GM12878 (cell line): Measurements from ENCODE around the gene GALNT9. TPM values are rescaled to one million over a fixed set of nuclear protein-coding genes. Genes with fewer than 3 reads are reported as not detected.

Experiments used
- ATAC-seq: fragments of 200-7000 bp; cut with Tn5 transposase; 3 replicates; pipeline ENCODE4 v1.9.1; 2020; ENCODE audit warnings: mild to moderate bottlenecking, moderate library complexity
- BruUV-seq: library from RNA; stranded (reverse); fragments of 400-500 nt; replicated peaks from 2 replicates; lab custom pipeline; 2021; lab: Mats Ljungman, UMichigan
- CTCF ChIA-PET: fragments of 300-600 bp; sonication (Branson Sonifier 250); formaldehyde crosslinking; extraction: SDS; loops from one replicate; lab custom pipeline; 2021; ENCODE audit warnings: inconsistent platforms; lab: Yijun Ruan, JAX
- POLR2A ChIA-PET: fragments of 350-600 bp; formaldehyde crosslinking; extraction: SDS; loops from one replicate; lab custom pipeline; 2021; ENCODE audit warnings: inconsistent platforms; lab: Charles Lee
- RAD21 ChIA-PET: fragments of 300-600 bp; sonication (Branson Sonifier 250); formaldehyde crosslinking; loops from one replicate; lab custom pipeline; 2023; ENCODE audit warnings: antibody characterized with exemption; ENCODE audit not compliant: unreplicated experiment; lab: Charles Lee
- SMC1A ChIA-PET: fragments of 300-600 bp; sonication (Branson Sonifier 250); formaldehyde crosslinking; loops from one replicate; lab custom pipeline; 2023; ENCODE audit not compliant: unreplicated experiment, uncharacterized antibody; lab: Charles Lee
- DNase-seq: peaks from one replicate; pipeline ENCODE4 v3.0.0-alpha.2; 2011; ENCODE audit warnings: low read depth, low spot score
- FAIRE-seq: peaks from 3 replicates; lab custom pipeline; 2011; peaks lifted over from hg19 to GRCh38; lab: Jason Lieb, UNC
- H2AFZ ChIP-seq: 2 replicates; pipeline ENCODE4 v1.6.0; 2011; ENCODE audit warnings: low read depth, low read length, control low read depth; ENCODE audit not compliant: control insufficient read depth
- H3K27ac ChIP-seq: 2 replicates; pipeline ENCODE4 v1.5.1; 2011; ENCODE audit warnings: control low read depth; ENCODE audit not compliant: control insufficient read depth, insufficient read depth
- H3K27me3 ChIP-seq, 2 experiments: replicated peaks in 1 of 2; 2 replicates each; pipeline versions ENCODE4 v1.6.0 to v1.6.1; 2011; ENCODE audit warnings: low read length in 1 of 2; ENCODE audit not compliant: control insufficient read depth in 2 of 2, insufficient read depth in 2 of 2
- H3K36me3 ChIP-seq, 2 experiments: 2 replicates each; pipeline ENCODE4 v1.5.1; 2011; ENCODE audit warnings: low read length in 1 of 2; ENCODE audit not compliant: control insufficient read depth in 2 of 2, insufficient read depth in 2 of 2
- H3K4me1 ChIP-seq: 2 replicates; pipeline ENCODE4 v1.6.1; 2011; ENCODE audit warnings: mild to moderate bottlenecking, low read length, moderate library complexity, mixed read lengths; ENCODE audit not compliant: control insufficient read depth, insufficient read depth
- H3K4me2 ChIP-seq: 2 replicates; pipeline ENCODE4 v1.6.0; 2011; ENCODE audit warnings: control low read depth; ENCODE audit not compliant: control insufficient read depth, insufficient read depth
- H3K4me3 ChIP-seq: fragments of 200-600 bp; sonication (generic); 2 replicates; pipeline ENCODE4 v1.5.1; 2016
- H3K79me2 ChIP-seq: 2 replicates; pipeline ENCODE4 v1.6.0; 2011; ENCODE audit warnings: low read length; ENCODE audit not compliant: control insufficient read depth, insufficient read depth
- H3K9ac ChIP-seq: 2 replicates; pipeline ENCODE4 v1.8.0; 2011; ENCODE audit warnings: low read length, control low read depth, mixed read lengths; ENCODE audit not compliant: control insufficient read depth, insufficient read depth
- H3K9me3 ChIP-seq: replicated peaks from 3 replicates; pipeline ENCODE4 v1.5.1; 2011; ENCODE audit warnings: mild to moderate bottlenecking, low read length; ENCODE audit not compliant: control insufficient read depth, insufficient read depth
- H4K20me1 ChIP-seq: 2 replicates; pipeline ENCODE4 v1.6.0; 2011; ENCODE audit not compliant: control insufficient read depth, insufficient read depth
- ASH2L ChIP-seq: fragments of 300-600, 200-600 bp; sonication (generic); IDR thresholded peaks from 2 replicates; pipeline ENCODE4 v1.6.1; 2017; ENCODE audit warnings: low read depth, mild to moderate bottlenecking, borderline replicate concordance
- ATF2 ChIP-seq: IDR thresholded peaks from 2 replicates; pipeline ENCODE4 v1.6.1; 2012; ENCODE audit warnings: low read length, inconsistent platforms
- BCLAF1 ChIP-seq: fragments of 450-650 bp; IDR thresholded peaks from 2 replicates; pipeline ENCODE4 v1.6.1; 2017; ENCODE audit warnings: antibody characterized with exemption, mild to moderate bottlenecking, moderate library complexity
- CREM ChIP-seq: IDR thresholded peaks from 2 replicates; pipeline ENCODE4 v1.6.1; 2014; ENCODE audit warnings: antibody characterized with exemption, low read depth
- FOS ChIP-seq: IDR thresholded peaks from 3 replicates; pipeline ENCODE4 v1.6.1; 2011; ENCODE audit warnings: borderline replicate concordance; ENCODE audit not compliant: insufficient read length; ENCODE audit errors: extremely low read depth
- IKZF2 ChIP-seq, 2 experiments: fragments of 450-650 bp; IDR thresholded peaks; 2 replicates each; pipeline ENCODE4 v1.6.1; 2017; ENCODE audit warnings: mild to moderate bottlenecking in 2 of 2, moderate library complexity in 2 of 2
- MEF2B ChIP-seq: fragments of 450-650 bp; IDR thresholded peaks from 2 replicates; pipeline ENCODE4 v1.6.1; 2018; ENCODE audit warnings: mild to moderate bottlenecking, moderate library complexity; ENCODE audit not compliant: partially characterized antibody, poor library complexity, severe bottlenecking
- MXI1 ChIP-seq: fragments of 150-350 bp; IDR thresholded peaks from 2 replicates; pipeline ENCODE4 v1.6.1; 2011; ENCODE audit warnings: low read depth, mild to moderate bottlenecking, inconsistent platforms, low read length, improper control_type of control experiment
- RUNX3 ChIP-seq: IDR thresholded peaks from 2 replicates; pipeline ENCODE4 v1.6.1; 2012; ENCODE audit warnings: low read length, inconsistent platforms
- SP1 ChIP-seq: IDR thresholded peaks from one replicate; pipeline ENCODE4 v1.6.1; 2011; ENCODE audit warnings: low read depth, low read length
- SPI1 ChIP-seq: IDR thresholded peaks from 2 replicates; pipeline ENCODE4 v1.6.1; 2011; ENCODE audit warnings: low read depth, mild to moderate bottlenecking, low read length, moderate library complexity, borderline replicate concordance; ENCODE audit not compliant: insufficient read depth
- STAT1 ChIP-seq: fragments of 450-650 bp; conservative IDR thresholded peaks from 2 replicates; pipeline ENCODE4 v1.6.1; 2014; ENCODE audit warnings: antibody characterized with exemption, mild to moderate bottlenecking
- STAT3 ChIP-seq: IDR thresholded peaks from 2 replicates; pipeline ENCODE4 v1.6.1; 2011; ENCODE audit warnings: low read depth, low read length, improper control_type of control experiment
- TCF7 ChIP-seq: IDR thresholded peaks from 2 replicates; pipeline ENCODE4 v1.6.1; 2014; ENCODE audit warnings: antibody characterized with exemption, borderline replicate concordance
- WRNIP1 ChIP-seq: IDR thresholded peaks from 2 replicates; pipeline ENCODE4 v1.6.1; 2011; ENCODE audit warnings: low read depth, low read length, improper control_type of control experiment, borderline replicate concordance
- ZBTB33 ChIP-seq: fragments of 450-650 bp; IDR thresholded peaks from 2 replicates; pipeline ENCODE4 v1.6.1; 2017; ENCODE audit warnings: mild to moderate bottlenecking
- ZNF24 ChIP-seq: fragments of 450-650 bp; IDR thresholded peaks from 2 replicates; pipeline ENCODE4 v1.6.1; 2017; ENCODE audit warnings: antibody characterized with exemption, mild to moderate bottlenecking
- ZNF274 ChIP-seq: IDR thresholded peaks from one replicate; pipeline ENCODE4 v1.8.0; 2011; ENCODE audit not compliant: insufficient read length, insufficient read depth
- ZNF384 ChIP-seq: IDR thresholded peaks from 2 replicates; pipeline ENCODE4 v1.6.1; 2012; ENCODE audit warnings: low read depth, mild to moderate bottlenecking, low read length, improper control_type of control experiment, borderline replicate concordance
- WGBS: methylation state at CpG from one replicate; pipeline ENCODE4 v1.1.6; 2016; ENCODE audit warnings: low lambda C conversion rate; ENCODE audit not compliant: insufficient replicate concordance, insufficient coverage; ENCODE audit errors: missing lambda C conversion rate; 5-methylcytosine and 5-hydroxymethylcytosine counted together
- in situ Hi-C: fragments of 300-500 bp; cut with MboI; formaldehyde crosslinking; loops from 9 replicates; pipeline ENCODE4 v1.14.3; 2018; ENCODE audit warnings: mixed read lengths
- intact Hi-C: fragments of 100-400 bp; cut with micrococcal nuclease; formaldehyde crosslinking; loops from one replicate; pipeline ENCODE4 v1.14.2; 2022; ENCODE audit not compliant: unreplicated experiment
- polyA plus RNA-seq, 11 experiments: library from polyadenylated mRNA; depleted of rRNA in 4 of 11; unstranded in 6 of 11; stranded (reverse) in 5 of 11; fragments of >200 nt; fragmentation: Nextera tagmentation in 4 of 11; fragmentation: Illumina TruSeq in 1 of 11; extraction: Ambion mirVana in 4 of 11; extraction: Trizol in 1 of 11; gene quantifications; 1 replicate in 1 of 11; 2 replicates in 10 of 11; pipeline versions ENCODE4 v1.2.1 to v1.2.3, GENCODE V29; 2011 to 2016; ENCODE audit warnings: inconsistent platforms in 2 of 11, missing spikeins in 2 of 11, low read depth in 1 of 11
- total RNA-seq, 4 experiments: library from RNA; depleted of rRNA in 3 of 4; stranded (reverse); fragments of >200 nt in 3 of 4; fragmentation: Illumina TruSeq in 1 of 4; extraction: Trizol in 1 of 4; gene quantifications; 2 replicates each; pipeline versions ENCODE4 v1.2.1 to v1.2.3, GENCODE V29; 2013 to 2021

GALNT9 gene
- total and polyA plus RNA-seq, 10 of the 15 experiments (the other 5 are each of a cell fraction or from before 2014, with no cell fraction given), result 0.04 TPM; not detected in 9

- DNase-seq, result no peak
- no peaks in the 10 kb centered on the region for H3K79me2 ChIP-seq
- no peak for TF ChIP-seq SP1
- no peak for TF ChIP-seq IKZF2 (IDR thresholded peaks at IDR 0.05)
- TF ChIP-seq MEF2B, result no peak
- TF ChIP-seq ZNF384, result no peak
- TF ChIP-seq SPI1, result no peak
- TF ChIP-seq ATF2, result no peak
- TF ChIP-seq ZNF274, result no peak
- no peak for TF ChIP-seq ZBTB33
- no peak for TF ChIP-seq STAT3
- TF ChIP-seq ZNF24, result no peak
- no peak for TF ChIP-seq STAT1
- no peak for TF ChIP-seq FOS
- TF ChIP-seq MXI1, result no peak
- no peak for TF ChIP-seq CREM
- TF ChIP-seq ASH2L, result no peak
- no peak for TF ChIP-seq TCF7
- no peak for TF ChIP-seq WRNIP1
- no peak for TF ChIP-seq BCLAF1
- no peak for TF ChIP-seq RUNX3
These were observed 156.0 kb downstream of the GALNT9 start for GRCh38 chr12:132173135-132174014.

More at GRCh38 chr12:132173135-132174014, 156.0 kb downstream of the GALNT9 start:
- H3K27ac ChIP-seq, result no peak overlapping the region
- CTCF ChIA-PET, result no interaction called here
- no TSS peak for BruUV-seq
- no peak overlapping the region; the same call in 1 of the 2 replicates for H3K4me2 ChIP-seq
- in situ Hi-C loops, result no loop called here
- RAD21 ChIA-PET, result no interaction called here
- peaks cover 7% of the 10 kb centered on the region for H3K4me1 ChIP-seq
- no peaks in the 10 kb centered on the region for H3K36me3 ChIP-seq
- H2AFZ ChIP-seq, result no peak overlapping the region
- POLR2A ChIA-PET, result no interaction called here
- no peaks in the 10 kb centered on the region for H4K20me1 ChIP-seq
- no peak overlapping the region for H3K4me3 ChIP-seq
- no peaks in the 10 kb centered on the region for H3K9me3 ChIP-seq
- FAIRE-seq, result no peak
- 3% methylated on average over 33 of the region's 35 CpGs for WGBS
- no peaks in the 10 kb centered on the region for H3K27me3 ChIP-seq
- H3K9ac ChIP-seq, result no peak overlapping the region
- peak; percentile 18; the same call in 2 of the 3 replicates for ATAC-seq
- intact Hi-C loops, result no loop called here
- SMC1A ChIA-PET, result no interaction called here
